ENCODE results near the gene HOXB3.

DNA sequence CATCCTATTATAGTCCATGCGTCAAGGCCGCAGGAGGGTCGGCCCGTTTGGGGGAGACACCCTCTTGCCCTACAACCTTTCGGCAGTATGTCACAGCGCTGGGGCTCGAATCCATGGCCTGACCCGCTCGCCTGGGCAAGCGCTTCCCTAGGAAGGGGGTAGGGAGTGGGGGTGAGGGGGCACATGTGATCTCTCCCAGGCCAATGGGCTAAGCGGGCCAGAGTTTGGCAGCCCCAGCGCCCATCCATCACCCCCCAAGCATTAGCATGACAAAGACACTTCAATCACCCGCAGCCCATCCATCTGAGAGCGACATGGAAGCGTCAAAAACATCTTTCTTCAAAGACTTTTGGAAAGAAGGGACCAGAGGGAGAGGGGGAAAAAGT lies 59.2 kb downstream of the HOXB3 start, which contains the start of gene HOXB1:
- TF ChIP-seq CTCF (conservative IDR thresholded peaks at IDR 0.05) (no peak), ZFX (IDR thresholded peaks at IDR 0.05) (no peak)
